Measurements from ENCODE around the gene SNRPA.
"Not testable (repeated sequence)": the region's sequence is repeated elsewhere in the genome, so short reads cannot be mapped to it uniquely, and the experiment has no call there.

The SNRPA gene

DNA sequence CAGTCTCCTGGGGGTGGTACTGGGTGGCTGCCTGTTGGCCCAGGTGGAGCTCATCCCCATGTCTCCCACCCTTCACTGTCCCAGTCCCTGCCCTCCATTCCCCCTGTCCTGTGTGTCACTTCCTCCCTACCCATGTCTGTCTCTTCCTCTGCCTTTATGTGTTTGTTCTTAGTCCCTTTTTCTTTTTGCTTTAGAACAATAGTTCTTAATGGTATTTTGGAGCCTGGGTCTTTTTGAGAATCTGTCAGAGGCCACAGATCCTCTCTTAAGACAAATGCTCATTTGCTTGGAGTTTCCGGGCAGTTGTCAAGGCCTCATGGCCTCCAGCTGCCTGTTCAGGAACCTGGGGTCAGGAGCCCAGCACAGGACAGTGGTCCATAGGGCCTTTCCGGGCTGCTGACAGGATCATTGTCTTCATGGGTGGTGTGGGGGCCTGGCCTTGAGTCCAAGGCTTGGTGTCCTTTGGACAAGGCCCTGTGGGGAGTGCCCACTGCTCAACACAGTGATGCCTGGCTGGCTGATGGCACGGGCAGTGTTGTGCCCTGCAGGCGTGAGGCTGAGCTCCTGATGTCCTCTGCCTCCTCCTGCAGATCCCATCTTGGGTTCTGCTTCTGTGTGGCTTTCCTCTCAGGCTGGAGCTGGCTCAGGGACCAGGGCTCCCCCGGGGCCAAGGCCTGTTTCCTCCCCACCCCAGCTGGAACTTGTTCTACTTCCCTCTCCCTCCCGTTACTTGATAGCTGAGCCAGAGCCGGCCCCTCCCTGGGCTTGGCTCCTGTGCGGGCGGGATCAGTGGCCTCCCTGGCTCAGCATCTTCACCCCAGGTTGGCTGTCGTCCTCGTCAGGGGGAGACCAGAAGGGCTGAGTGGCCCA lies 51.5 kb downstream of the SNRPA start:
- DNase-seq: no peak

GRCh38 chr19:40803170-40803856 lies 52.3 kb downstream of the SNRPA start:
- no peak for DNase-seq

DNA sequence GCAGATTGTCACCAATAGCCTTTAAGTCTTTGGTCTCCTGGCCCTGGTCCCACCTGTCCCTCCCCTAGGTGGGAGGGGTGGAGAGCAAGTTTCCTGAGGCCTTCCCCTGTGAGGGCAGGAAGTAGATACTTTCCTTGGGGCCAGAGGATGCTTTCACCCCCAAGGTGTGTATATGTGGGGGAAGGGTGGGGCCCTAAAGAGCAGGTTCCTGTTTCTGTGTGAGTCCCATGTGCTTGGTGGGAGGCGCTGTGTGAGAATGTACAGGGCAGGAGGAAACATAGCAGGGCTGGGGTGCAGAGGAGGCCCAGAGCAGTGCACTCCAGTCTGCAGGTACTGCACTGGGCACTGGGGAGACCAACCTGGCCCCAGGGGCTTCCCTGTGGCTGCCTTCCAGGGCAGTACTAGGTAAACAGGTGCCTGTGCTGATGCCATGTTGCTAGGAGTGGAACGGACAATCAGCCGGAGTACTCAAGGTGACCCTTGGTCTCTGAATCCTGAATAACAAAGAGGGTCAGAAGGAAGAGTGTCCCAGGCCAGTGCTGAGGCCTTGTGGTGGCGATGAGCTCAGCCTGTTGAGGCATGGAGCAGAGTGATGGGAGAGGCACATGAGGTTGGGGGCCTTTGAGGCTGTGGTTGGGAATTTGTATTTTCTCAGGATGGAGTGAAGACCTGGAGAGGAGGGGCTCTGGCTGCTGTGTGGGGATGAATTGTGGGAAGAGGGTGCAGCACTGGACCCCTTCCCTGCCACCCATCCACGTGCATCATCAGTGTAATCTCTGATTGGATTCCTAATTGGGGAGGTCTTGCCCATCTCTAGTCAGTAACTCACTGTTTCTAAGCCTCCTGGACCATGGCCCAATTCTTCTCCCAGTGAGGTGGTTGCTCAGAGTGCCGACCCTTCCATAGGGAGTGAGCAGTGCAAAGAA lies 53.1 kb downstream of the SNRPA start:
- DNase-seq: peak; percentile 35 to 49

DNA sequence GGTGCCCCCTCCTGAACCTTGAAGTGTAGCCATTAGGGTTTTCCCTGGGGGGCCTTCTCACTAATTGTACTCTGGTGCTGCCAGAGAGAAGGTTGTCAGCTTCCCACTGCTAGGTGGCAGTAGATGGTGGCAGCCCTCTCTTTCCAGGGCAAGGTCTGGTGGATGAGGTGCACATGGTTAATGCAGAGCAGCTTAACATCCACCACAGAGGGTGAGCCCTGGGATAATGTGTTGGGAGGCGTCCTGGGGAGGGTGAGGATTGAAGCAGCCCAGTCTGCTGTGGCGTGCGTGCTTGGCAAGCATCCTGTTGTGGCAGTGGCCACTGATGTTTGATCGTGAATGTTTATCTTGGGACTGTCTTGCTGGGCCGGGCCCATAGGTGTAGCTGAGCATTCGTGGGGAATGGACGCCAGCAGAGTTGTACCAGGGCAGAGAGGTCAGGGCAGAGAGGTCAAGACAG lies 53.8 kb downstream of the SNRPA start:
- DNase-seq: no peak

DNA sequence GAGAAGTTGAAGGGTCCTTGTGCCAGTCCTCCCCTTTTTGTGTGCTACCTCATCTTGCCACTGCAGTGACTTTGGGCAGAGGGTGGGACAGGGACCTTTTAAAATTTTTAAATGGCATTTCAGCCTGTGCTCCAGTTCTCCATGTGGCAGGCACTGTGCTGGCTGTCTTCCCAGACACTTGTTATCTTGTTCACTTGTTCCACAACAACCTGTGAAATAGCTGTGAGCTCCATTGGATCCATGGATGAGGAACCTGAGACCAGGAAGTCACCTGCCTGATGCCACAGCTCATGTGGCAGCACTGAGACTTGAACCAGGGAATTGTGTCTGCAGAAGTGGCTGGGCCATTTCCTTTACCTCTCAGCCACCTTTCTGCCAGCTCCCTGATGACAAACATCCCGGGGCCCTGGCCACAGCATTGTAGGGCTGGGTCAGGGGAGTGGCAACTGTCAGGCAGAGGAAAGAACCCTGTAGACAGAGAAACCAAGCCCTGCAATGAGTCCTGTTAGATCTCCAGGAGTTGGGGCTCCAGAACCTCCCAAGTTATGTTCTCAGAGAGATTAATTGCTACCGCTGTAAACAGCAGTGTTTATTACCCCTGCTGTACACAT lies 54.4 kb downstream of the SNRPA start:
- DNase-seq: no peak

GRCh38 chr19:40806423-40807146 lies 55.6 kb downstream of the SNRPA start:
- DNase-seq: peak; percentile 78 to 80

GRCh38 chr19:40807147-40808020 lies 56.4 kb downstream of the SNRPA start:
- DNase-seq: no peak

DNA sequence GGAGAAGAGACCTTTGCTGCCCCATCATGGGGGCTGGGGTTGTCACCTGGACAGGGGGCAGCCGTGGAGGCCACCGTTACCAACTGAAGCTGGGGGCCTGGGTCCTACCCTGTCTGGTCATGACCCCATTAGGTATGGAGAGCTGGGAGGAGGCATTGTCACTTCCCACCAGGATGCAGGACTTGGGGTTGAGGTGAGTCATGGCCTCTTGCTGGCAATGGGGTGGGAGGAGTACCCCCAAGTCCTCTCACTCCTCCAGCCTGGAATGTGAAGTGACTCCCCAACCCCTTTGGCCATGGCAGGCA lies 57.0 kb downstream of the SNRPA start:
- no peak for DNase-seq

- no peak for DNase-seq
These were observed 57.5 kb downstream of the SNRPA start for GRCh38 chr19:40808497-40808896.

GRCh38 chr19:40809358-40810086 lies 58.5 kb downstream of the SNRPA start:
- no peak for DNase-seq

- DNase-seq: no peak
These were observed 59.2 kb downstream of the SNRPA start for GRCh38 chr19:40810160-40810559.

DNA sequence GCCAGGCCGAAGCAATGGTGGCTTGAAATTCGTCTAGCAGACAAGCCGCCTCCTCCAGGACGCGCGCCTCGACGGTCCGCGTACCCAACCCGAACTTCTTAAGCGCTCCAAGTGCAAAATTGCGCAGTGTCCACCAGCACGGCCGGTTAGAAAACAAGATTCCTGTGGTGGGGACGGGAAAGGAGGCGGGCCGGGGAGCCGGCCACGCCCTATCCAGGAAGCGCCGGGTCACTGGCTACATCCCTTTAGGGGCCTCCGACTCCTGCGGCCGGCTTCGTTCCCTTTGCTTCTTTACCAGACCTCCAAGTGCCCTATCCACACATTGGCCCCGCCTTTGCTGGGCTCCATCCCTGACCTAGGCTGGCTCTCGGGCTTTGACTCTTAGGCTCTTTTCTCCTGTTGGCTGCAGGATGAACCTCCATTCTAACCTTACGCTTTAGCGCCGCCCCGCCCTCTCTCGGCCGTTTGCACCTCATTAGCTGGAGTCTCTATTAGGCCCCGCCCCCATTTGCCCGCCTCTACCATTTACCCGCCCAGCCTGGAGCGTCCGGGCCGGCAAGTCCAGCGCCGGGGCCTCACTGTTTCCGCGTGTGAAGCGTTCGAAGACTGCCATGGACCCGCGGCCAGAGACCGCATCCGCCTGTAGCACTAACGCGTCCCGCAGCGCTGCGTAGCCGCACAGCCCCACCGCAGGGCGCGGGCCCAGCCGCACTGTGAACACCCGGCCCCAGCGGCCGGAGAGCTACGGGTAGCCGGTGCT lies 59.8 kb downstream of the SNRPA start:
- peak in 1 of 2 donors; percentile 52 for DNase-seq

GRCh38 chr19:40811478-40812341 lies 60.7 kb downstream of the SNRPA start:
- peak; percentile 41 to 47 for DNase-seq

- DNase-seq: not testable (repeated sequence)
These were observed 61.6 kb downstream of the SNRPA start for GRCh38 chr19:40812571-40812970.

DNA sequence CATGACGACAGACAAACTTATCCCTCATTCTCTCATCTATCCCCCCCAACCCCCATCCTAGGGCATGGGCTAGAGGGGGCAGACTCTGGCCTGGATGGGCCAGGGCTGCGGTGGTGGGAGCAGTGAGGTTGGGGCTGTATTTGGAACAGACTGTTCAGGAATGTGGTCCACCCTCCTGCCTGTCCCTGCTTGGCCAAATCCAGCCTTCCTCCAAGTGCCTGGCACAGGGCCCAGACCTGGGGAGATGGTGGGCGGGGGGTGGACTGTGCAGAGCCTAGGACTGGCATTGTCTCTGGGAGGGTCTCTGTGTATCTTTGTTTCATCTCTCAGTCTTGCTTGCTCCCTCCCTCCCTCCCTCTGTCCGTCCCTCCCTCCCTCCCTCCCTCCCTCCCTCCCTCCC lies 62.2 kb downstream of the SNRPA start:
- DNase-seq: no peak
